GM12801 (cell line): ENCODE results near the gene MRPL17.

Experiments used
- CTCF ChIP-seq: IDR thresholded peaks from one replicate; pipeline ENCODE4 v1.5.1; 2011; ENCODE audit warnings: control low read depth; ENCODE audit not compliant: insufficient read length; ENCODE audit errors: extremely low read depth

MRPL17 gene

GRCh38 chr11:6640036-6640984 is 42.8 kb downstream of the MRPL17 start:
- TF ChIP-seq CTCF, result no peak

- no peak for TF ChIP-seq CTCF
These were observed 44.7 kb downstream of the MRPL17 start for GRCh38 chr11:6638429-6638828.

- TF ChIP-seq CTCF, result no peak
These were observed 45.3 kb downstream of the MRPL17 start for GRCh38 chr11:6637871-6638270.

GRCh38 chr11:6636480-6636879 is 46.7 kb downstream of the MRPL17 start:
- TF ChIP-seq CTCF, result no peak

GRCh38 chr11:6635082-6635932 is 47.8 kb downstream of the MRPL17 start:
- no peak for TF ChIP-seq CTCF

- TF ChIP-seq CTCF, result no peak
These were observed 48.6 kb downstream of the MRPL17 start for GRCh38 chr11:6634534-6634933.
